ENCODE measurements around the gene NAGPA.

The NAGPA gene

GRCh38 chr16:5001986-5002385 is 31.7 kb downstream of the NAGPA start:
- DNase-seq (ENCODE audit: low read depth), result no peak
- H3K4me3 ChIP-seq (ENCODE audit: control insufficient read depth, low read depth, low read length), result no peak overlapping the region
- TF ChIP-seq, protein P1, sequence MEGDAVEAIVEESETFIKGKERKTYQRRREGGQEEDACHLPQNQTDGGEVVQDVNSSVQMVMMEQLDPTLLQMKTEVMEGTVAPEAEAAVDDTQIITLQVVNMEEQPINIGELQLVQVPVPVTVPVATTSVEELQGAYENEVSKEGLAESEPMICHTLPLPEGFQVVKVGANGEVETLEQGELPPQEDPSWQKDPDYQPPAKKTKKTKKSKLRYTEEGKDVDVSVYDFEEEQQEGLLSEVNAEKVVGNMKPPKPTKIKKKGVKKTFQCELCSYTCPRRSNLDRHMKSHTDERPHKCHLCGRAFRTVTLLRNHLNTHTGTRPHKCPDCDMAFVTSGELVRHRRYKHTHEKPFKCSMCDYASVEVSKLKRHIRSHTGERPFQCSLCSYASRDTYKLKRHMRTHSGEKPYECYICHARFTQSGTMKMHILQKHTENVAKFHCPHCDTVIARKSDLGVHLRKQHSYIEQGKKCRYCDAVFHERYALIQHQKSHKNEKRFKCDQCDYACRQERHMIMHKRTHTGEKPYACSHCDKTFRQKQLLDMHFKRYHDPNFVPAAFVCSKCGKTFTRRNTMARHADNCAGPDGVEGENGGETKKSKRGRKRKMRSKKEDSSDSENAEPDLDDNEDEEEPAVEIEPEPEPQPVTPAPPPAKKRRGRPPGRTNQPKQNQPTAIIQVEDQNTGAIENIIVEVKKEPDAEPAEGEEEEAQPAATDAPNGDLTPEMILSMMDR (IDR thresholded peaks at IDR 0.05; ENCODE audit: control insufficient read depth, insufficient read depth, low read depth, low read length, missing control alignments), result no peak

DNA sequence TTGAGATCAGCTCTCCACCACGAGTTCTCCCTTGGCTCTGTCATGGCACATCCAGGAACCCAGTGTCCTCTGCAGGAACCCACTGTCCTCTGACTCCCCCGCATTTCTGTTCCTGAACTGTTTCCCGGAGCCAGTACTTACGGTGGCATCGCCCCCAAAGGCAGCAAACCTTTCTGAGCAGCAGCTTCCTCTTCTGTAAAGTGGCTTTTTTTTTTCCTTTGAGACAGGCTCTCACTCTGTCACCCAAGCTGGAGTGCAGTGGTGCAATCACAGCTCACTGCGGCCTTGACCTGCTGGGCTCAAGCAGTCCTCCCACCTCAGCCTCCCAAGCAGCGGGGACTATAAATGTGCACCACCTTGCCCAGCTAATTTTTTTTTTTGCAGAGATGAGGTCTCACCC is 32.2 kb downstream of the NAGPA start:
- H3K4me3 ChIP-seq (ENCODE audit: control insufficient read depth, low read depth, low read length), result no peak overlapping the region
- TF ChIP-seq, protein P1 (IDR thresholded peaks at IDR 0.05; ENCODE audit: control insufficient read depth, insufficient read depth, low read depth, low read length, missing control alignments), result no peak
- DNase-seq (ENCODE audit: low read depth), result no peak

GRCh38 chr16:5000573-5001001 is 33.1 kb downstream of the NAGPA start:
- no peak overlapping the region for H3K4me3 ChIP-seq (ENCODE audit: control insufficient read depth, low read depth, low read length)
- TF ChIP-seq, protein P1 (IDR thresholded peaks at IDR 0.05; ENCODE audit: control insufficient read depth, insufficient read depth, low read depth, low read length, missing control alignments), result no peak
- no peak for DNase-seq (ENCODE audit: low read depth)

DNA sequence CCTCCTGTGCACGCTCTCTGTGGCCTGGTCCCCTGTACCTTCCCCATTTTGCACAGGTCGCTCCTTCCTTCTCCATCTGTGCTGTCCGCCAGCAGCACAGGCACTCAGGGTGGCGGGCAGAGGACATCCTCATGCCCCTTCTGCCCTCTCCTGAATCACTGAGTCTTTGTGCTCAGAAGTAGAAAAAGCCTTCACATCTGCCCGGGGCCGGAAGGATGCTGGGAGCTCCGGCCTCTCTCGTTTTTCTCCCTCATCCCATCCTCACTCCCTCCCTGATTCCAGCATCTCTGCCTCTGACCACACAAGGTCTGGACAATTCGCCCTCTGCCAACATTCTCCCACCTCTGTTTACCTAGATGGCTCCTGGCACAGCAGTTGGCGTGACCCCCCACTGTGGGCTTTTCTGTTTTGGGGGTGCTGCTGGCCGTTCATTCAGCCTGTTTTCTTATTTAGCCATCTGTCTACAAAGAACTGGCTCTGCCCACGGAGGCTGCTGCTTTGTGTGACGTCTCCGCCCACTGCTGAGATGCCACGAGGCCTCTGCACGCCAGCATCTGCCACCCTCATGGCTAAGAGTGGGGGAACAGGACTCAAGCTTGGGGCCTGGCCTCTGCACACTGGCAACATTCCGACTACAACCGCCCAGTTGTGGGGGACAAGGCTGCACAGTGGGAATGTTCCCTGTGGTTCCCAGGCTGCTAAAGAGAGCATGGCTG is 38.9 kb downstream of the NAGPA start:
- DNase-seq (ENCODE audit: low read depth), result no peak
- no peak overlapping the region for H3K4me3 ChIP-seq (ENCODE audit: control insufficient read depth, low read depth, low read length)
- TF ChIP-seq, protein P1 (IDR thresholded peaks at IDR 0.05; ENCODE audit: control insufficient read depth, insufficient read depth, low read depth, low read length, missing control alignments), result no peak

DNA sequence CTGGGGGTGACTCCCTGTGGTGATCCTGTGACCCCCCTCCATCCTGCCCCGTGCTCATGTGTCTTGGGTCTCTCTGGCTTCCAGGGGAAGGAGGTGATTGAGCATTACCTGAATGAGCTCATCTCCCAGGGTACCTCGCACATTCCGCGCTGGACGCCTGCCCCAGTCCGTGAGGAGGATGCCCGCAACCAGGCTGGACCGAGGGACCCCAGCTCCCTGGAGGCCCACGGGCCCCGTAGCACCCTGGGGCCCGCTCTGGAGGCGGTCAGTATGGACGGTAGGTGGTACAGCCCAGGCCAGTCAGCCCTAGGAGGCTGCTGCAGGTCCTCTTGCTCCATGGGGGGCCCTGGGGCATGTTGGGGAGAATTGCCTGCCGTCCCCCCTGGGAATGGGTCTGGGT is 42.0 kb downstream of the NAGPA start:
- TF ChIP-seq, protein P1 (IDR thresholded peaks at IDR 0.05; ENCODE audit: control insufficient read depth, insufficient read depth, low read depth, low read length, missing control alignments), result no peak
- no peak overlapping the region for H3K4me3 ChIP-seq (ENCODE audit: control insufficient read depth, low read depth, low read length)
- no peak for DNase-seq (ENCODE audit: low read depth)

DNA sequence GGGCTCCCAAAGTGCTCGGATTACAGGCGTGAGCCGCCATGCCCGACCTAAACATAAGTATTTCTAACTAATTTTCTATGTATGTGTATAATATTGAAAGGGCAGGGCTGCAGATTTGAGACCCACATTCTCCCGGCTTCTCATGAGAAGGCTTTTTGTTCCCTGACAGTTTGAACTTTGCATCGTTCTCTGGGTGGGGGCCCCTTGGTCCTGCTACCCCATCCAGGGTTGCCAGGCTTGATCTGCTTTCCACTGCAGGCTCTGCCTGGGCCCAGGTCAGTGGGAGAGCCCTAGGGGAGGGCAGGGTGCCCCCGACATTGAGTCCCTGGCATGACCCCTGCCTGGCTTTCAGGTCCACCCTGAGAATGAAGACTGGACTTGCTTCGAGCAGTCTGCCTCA is 43.3 kb downstream of the NAGPA start:
- TF ChIP-seq, protein P1 (IDR thresholded peaks at IDR 0.05; ENCODE audit: control insufficient read depth, insufficient read depth, low read depth, low read length, missing control alignments), result no peak
- H3K4me3 ChIP-seq (ENCODE audit: control insufficient read depth, low read depth, low read length), result no peak overlapping the region
- no peak for DNase-seq (ENCODE audit: low read depth)
